ENCODE data around the gene MRI1. TPM values are rescaled to one million over a fixed set of nuclear protein-coding genes. Genes with fewer than 3 reads are reported as not detected.

Gene MRI1
- total and polyA plus RNA-seq, 4 donors = 16.3 to 50.0 (median 17.7) TPM

- Histone ChIP-seq H3K27me3 (ENCODE audit: control insufficient read depth in 4 of 4, insufficient read depth in 4 of 4, low read length in 3 of 4) (no peaks in the 10 kb centered on the region), H3K9ac (ENCODE audit: low read depth in 1 of 2, low read length in 2 of 2) (peak overlapping the region in 1 of 2 donors; percentile 73), H3K36me3 (ENCODE audit: control insufficient read depth in 4 of 4, insufficient read depth in 3 of 4, low read depth in 1 of 4, low read length in 3 of 4) (peaks cover 8 to 25% (median 10%) of the 10 kb centered on the region in 4 donors), H3K9me3 (ENCODE audit: control insufficient read depth in 4 of 4, low read length in 3 of 4) (no peaks in the 10 kb centered on the region), H3K27ac (ENCODE audit: low read depth in 1 of 2, low read length in 2 of 2) (peak overlapping the region; percentile 16 to 32), H3K4me3 (ENCODE audit: low read depth in 1 of 3, low read length in 3 of 3) (peak overlapping the region; percentile 67 to 76 (median 75)), H3K4me1 (ENCODE audit: control insufficient read depth in 4 of 4, insufficient read depth in 4 of 4, low read length in 3 of 4) (peaks cover 6 to 28% (median 21%) of the 10 kb centered on the region in 4 donors)
- DNase-seq (ENCODE audit: low spot score) = no peak
- no peak for TF ChIP-seq FOXA2 (IDR thresholded peaks at IDR 0.05)
- TF ChIP-seq SP1 (IDR thresholded peaks at IDR 0.05) = no peak
- no peak for TF ChIP-seq RAD21 (IDR thresholded peaks at IDR 0.05)
- no peak for TF ChIP-seq ATF3 (IDR thresholded peaks at IDR 0.05)
- TF ChIP-seq NR2F2 (IDR thresholded peaks at IDR 0.05) = no peak
- no peak for TF ChIP-seq EGR1 (IDR thresholded peaks at IDR 0.05; ENCODE audit: low read depth in 2 of 2)
- TF ChIP-seq, protein P1, sequence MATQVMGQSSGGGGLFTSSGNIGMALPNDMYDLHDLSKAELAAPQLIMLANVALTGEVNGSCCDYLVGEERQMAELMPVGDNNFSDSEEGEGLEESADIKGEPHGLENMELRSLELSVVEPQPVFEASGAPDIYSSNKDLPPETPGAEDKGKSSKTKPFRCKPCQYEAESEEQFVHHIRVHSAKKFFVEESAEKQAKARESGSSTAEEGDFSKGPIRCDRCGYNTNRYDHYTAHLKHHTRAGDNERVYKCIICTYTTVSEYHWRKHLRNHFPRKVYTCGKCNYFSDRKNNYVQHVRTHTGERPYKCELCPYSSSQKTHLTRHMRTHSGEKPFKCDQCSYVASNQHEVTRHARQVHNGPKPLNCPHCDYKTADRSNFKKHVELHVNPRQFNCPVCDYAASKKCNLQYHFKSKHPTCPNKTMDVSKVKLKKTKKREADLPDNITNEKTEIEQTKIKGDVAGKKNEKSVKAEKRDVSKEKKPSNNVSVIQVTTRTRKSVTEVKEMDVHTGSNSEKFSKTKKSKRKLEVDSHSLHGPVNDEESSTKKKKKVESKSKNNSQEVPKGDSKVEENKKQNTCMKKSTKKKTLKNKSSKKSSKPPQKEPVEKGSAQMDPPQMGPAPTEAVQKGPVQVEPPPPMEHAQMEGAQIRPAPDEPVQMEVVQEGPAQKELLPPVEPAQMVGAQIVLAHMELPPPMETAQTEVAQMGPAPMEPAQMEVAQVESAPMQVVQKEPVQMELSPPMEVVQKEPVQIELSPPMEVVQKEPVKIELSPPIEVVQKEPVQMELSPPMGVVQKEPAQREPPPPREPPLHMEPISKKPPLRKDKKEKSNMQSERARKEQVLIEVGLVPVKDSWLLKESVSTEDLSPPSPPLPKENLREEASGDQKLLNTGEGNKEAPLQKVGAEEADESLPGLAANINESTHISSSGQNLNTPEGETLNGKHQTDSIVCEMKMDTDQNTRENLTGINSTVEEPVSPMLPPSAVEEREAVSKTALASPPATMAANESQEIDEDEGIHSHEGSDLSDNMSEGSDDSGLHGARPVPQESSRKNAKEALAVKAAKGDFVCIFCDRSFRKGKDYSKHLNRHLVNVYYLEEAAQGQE (IDR thresholded peaks at IDR 0.05) = no peak
- TF ChIP-seq HNF4A (conservative IDR thresholded peaks at IDR 0.05) = no peak
- TF ChIP-seq, protein P2, sequence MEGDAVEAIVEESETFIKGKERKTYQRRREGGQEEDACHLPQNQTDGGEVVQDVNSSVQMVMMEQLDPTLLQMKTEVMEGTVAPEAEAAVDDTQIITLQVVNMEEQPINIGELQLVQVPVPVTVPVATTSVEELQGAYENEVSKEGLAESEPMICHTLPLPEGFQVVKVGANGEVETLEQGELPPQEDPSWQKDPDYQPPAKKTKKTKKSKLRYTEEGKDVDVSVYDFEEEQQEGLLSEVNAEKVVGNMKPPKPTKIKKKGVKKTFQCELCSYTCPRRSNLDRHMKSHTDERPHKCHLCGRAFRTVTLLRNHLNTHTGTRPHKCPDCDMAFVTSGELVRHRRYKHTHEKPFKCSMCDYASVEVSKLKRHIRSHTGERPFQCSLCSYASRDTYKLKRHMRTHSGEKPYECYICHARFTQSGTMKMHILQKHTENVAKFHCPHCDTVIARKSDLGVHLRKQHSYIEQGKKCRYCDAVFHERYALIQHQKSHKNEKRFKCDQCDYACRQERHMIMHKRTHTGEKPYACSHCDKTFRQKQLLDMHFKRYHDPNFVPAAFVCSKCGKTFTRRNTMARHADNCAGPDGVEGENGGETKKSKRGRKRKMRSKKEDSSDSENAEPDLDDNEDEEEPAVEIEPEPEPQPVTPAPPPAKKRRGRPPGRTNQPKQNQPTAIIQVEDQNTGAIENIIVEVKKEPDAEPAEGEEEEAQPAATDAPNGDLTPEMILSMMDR (IDR thresholded peaks at IDR 0.05; ENCODE audit: low read depth, low read length, missing input control) = no peak
- no peak for TF ChIP-seq JUND (IDR thresholded peaks at IDR 0.05)
- no peak for TF ChIP-seq RXRA (IDR thresholded peaks at IDR 0.05)
- TF ChIP-seq MAX (IDR thresholded peaks at IDR 0.05) = no peak
- 2% methylated on average over 48 of the region's 48 CpGs for WGBS
These were observed 586 bp downstream of the MRI1 start for GRCh38 chr19:13764821-13765394.

DNA sequence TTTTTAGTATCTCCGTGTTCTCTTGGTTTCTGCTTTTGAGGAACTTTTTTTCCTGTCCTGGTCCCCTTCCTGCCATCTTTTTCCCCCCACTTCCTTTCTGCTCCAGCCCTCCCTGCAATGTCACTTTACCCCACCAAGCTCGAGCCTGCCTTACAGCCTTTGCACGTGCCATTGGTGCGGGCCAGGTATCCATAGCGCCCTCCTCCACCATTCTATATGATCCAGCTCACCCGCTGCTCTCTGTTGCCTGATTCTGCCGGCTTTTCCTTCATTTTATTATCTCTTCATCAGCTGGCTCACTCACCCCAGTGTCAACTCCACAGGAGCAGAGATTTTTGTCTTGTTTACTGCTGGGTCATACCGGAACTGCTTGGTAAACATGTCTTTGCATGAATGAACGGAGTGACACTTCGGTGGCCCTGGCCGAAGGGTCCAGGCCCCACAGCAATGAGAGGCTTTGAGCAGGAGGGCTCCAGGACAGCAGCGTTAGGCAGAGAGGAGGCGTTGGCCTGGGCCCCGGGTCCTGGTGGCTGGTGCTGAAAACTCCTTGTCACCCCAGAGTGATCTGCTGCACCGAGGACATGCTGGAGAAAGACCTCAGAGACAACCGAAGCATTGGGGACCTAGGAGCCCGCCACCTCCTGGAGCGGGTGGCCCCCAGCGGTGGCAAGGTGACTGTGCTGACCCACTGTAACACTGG is 1.2 kb downstream of the MRI1 start:
- Histone ChIP-seq H3K9ac (ENCODE audit: low read depth in 1 of 2, low read length in 2 of 2) (peak overlapping the region in 1 of 2 donors; percentile 73), H3K4me1 (ENCODE audit: control insufficient read depth in 4 of 4, insufficient read depth in 4 of 4, low read length in 3 of 4) (peaks cover 6 to 28% (median 21%) of the 10 kb centered on the region in 4 donors), H3K27me3 (ENCODE audit: control insufficient read depth in 4 of 4, insufficient read depth in 4 of 4, low read length in 3 of 4) (no peaks in the 10 kb centered on the region), H3K36me3 (ENCODE audit: control insufficient read depth in 4 of 4, insufficient read depth in 3 of 4, low read depth in 1 of 4, low read length in 3 of 4) (peaks cover 8 to 22% (median 10%) of the 10 kb centered on the region in 4 donors), H3K27ac (ENCODE audit: low read depth in 1 of 2, low read length in 2 of 2) (peak overlapping the region in 1 of 2 donors; percentile 32), H3K9me3 (ENCODE audit: control insufficient read depth in 4 of 4, low read length in 3 of 4) (no peaks in the 10 kb centered on the region), H3K4me3 (ENCODE audit: low read depth in 1 of 3, low read length in 3 of 3) (peak overlapping the region; percentile 67 to 76 (median 75))
- DNase-seq (ENCODE audit: low spot score) = no peak
- WGBS = 56% methylated on average over 19 of the region's 19 CpGs
- TF ChIP-seq FOXA2 (IDR thresholded peaks at IDR 0.05) = no peak
- TF ChIP-seq GABPA (IDR thresholded peaks at IDR 0.05 in 1 of 2, conservative IDR thresholded peaks at IDR 0.05 in 1 of 2) = no peak
- TF ChIP-seq RAD21 (IDR thresholded peaks at IDR 0.05) = no peak
- TF ChIP-seq MAX (IDR thresholded peaks at IDR 0.05) = no peak
- TF ChIP-seq, protein P2 (IDR thresholded peaks at IDR 0.05; ENCODE audit: low read depth, low read length, missing input control) = no peak
- no peak for TF ChIP-seq HNF4G (IDR thresholded peaks at IDR 0.05)
- no peak for TF ChIP-seq SP1 (IDR thresholded peaks at IDR 0.05)
- TF ChIP-seq EGR1 (IDR thresholded peaks at IDR 0.05; ENCODE audit: low read depth in 2 of 2) = no peak
- TF ChIP-seq JUND (IDR thresholded peaks at IDR 0.05) = no peak
- TF ChIP-seq ATF3 (IDR thresholded peaks at IDR 0.05) = no peak
- no peak for TF ChIP-seq NR2F2 (IDR thresholded peaks at IDR 0.05)
- no peak for TF ChIP-seq TAF1 (conservative IDR thresholded peaks at IDR 0.05)
- TF ChIP-seq YY1 (IDR thresholded peaks at IDR 0.05) = no peak
- TF ChIP-seq HNF4A (conservative IDR thresholded peaks at IDR 0.05) = no peak
- TF ChIP-seq, protein P1 (IDR thresholded peaks at IDR 0.05) = no peak

Measured in liver (tissue), 9 donors.